GM12878 (cell line): ENCODE measurements around the gene GIMAP2.

Source experiments
- CTCF ChIP-seq, 3 experiments: IDR thresholded peaks in 2 of 3; conservative IDR thresholded peaks in 1 of 3; 2 replicates each; pipeline ENCODE4 v1.5.1; 2011; ENCODE audit warnings: low read depth in 3 of 3, low read length in 3 of 3, mild to moderate bottlenecking in 3 of 3, control low read depth in 2 of 3, moderate library complexity in 2 of 3, inconsistent platforms in 1 of 3, mixed read lengths in 1 of 3; ENCODE audit not compliant: control insufficient read depth in 2 of 3, insufficient read depth in 1 of 3; ENCODE audit errors: extremely low read depth in 1 of 3
- EED ChIP-seq: sonication (generic); IDR thresholded peaks from 2 replicates; pipeline ENCODE4 v1.6.1; 2016; ENCODE audit warnings: antibody characterized with exemption, low read depth
- EGR1 ChIP-seq, 2 experiments: IDR thresholded peaks; 1 replicate in 1 of 2; 2 replicates in 1 of 2; pipeline ENCODE4 v1.6.1; 2011 to 2012; ENCODE audit warnings: low read depth in 2 of 2, low read length in 2 of 2, borderline replicate concordance in 1 of 2, mild to moderate bottlenecking in 1 of 2, moderate library complexity in 1 of 2
- EP300 ChIP-seq, 2 experiments: fragments of 150-350 bp in 1 of 2; IDR thresholded peaks; 2 replicates each; pipeline ENCODE4 v1.6.1; 2011 to 2012; ENCODE audit warnings: low read depth in 2 of 2, low read length in 2 of 2, borderline replicate concordance in 1 of 2, improper control_type of control experiment in 1 of 2, inconsistent platforms in 1 of 2; ENCODE audit not compliant: control insufficient read depth in 1 of 2
- EZH2 ChIP-seq: IDR thresholded peaks from 2 replicates; pipeline ENCODE4 v1.6.1; 2012; ENCODE audit warnings: low read depth, mild to moderate bottlenecking, control low read depth, inconsistent platforms, low read length, borderline replicate concordance; ENCODE audit not compliant: control insufficient read depth
- HDAC6 ChIP-seq: fragments of 200-600 bp; sonication (generic); IDR thresholded peaks from one replicate; pipeline ENCODE4 v1.8.0; 2017; ENCODE audit warnings: antibody characterized with exemption; ENCODE audit not compliant: unreplicated experiment
- NRF1 ChIP-seq: conservative IDR thresholded peaks from 2 replicates; pipeline ENCODE4 v1.6.1; 2011; ENCODE audit warnings: mild to moderate bottlenecking, low read depth, low read length, improper control_type of control experiment
- POLR2AphosphoS5 ChIP-seq: IDR thresholded peaks from 2 replicates; pipeline ENCODE4 v1.6.1; 2011; ENCODE audit warnings: mild to moderate bottlenecking, low read length, inconsistent platforms
- SMAD1 ChIP-seq: fragments of 450-650 bp; IDR thresholded peaks from 2 replicates; pipeline ENCODE4 v1.6.1; 2018; ENCODE audit warnings: mild to moderate bottlenecking, low read depth; ENCODE audit not compliant: partially characterized antibody
- SRF ChIP-seq, 2 experiments: IDR thresholded peaks; 2 replicates each; pipeline ENCODE4 v1.6.1; 2011; ENCODE audit warnings: low read depth in 2 of 2, low read length in 2 of 2, mild to moderate bottlenecking in 1 of 2, moderate library complexity in 1 of 2
- TF ChIP-seq, protein P1 (sequence below): IDR thresholded peaks from 2 replicates; pipeline ENCODE4 v1.6.1; 2012; ENCODE audit warnings: low read depth, low read length, improper control_type of control experiment

DNA sequence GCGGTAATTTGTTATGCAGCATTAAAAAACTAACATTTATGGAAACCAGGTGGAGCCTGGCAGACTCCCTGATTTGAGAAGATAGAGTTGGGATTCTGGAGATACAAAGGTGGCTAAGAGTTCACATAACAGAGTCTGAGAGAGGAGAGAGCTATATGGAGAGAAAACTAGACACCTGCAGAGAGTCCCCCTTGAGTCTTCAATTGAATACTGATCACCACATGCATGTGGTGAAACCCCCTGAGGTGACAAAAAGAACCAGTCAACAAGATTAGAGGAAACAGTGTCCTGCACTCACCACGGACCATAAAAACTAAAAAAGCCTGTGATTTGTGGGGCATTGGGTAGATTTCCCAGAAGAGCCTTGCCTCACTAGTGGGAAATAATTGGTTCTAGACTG is 10.1 kb downstream of the GIMAP2 start:
- no peak for TF ChIP-seq SRF (IDR thresholded peaks at IDR 0.05; ENCODE audit: low read depth in 2 of 2, low read length in 2 of 2)
- TF ChIP-seq EGR1 (IDR thresholded peaks at IDR 0.05; ENCODE audit: borderline replicate concordance in 1 of 2, low read depth in 2 of 2, low read length in 2 of 2): no peak
- TF ChIP-seq CTCF (IDR thresholded peaks at IDR 0.05 in 2 of 3, conservative IDR thresholded peaks at IDR 0.05 in 1 of 3; ENCODE audit: control insufficient read depth in 2 of 3, extremely low read depth in 1 of 3, insufficient read depth in 1 of 3, low read depth in 3 of 3, low read length in 3 of 3): no peak
- no peak for TF ChIP-seq HDAC6
- TF ChIP-seq, protein P1, sequence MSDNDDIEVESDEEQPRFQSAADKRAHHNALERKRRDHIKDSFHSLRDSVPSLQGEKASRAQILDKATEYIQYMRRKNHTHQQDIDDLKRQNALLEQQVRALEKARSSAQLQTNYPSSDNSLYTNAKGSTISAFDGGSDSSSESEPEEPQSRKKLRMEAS: no peak
- no peak for TF ChIP-seq EP300 (IDR thresholded peaks at IDR 0.05; ENCODE audit: borderline replicate concordance in 1 of 2, control insufficient read depth in 1 of 2, low read depth in 2 of 2, low read length in 2 of 2)
- TF ChIP-seq SMAD1: no peak
- TF ChIP-seq EED: no peak
- TF ChIP-seq EZH2: no peak
- TF ChIP-seq NRF1: no peak
- no peak for TF ChIP-seq POLR2AphosphoS5
